IPS-18c (cell line): Measurements from ENCODE around the gene POFUT2.

Source experiments
- H3K4me3 ChIP-seq: 2 replicates; pipeline ENCODE4 v1.7.0; 2013; ENCODE audit warnings: low read depth, mild to moderate bottlenecking, low read length, moderate library complexity; ENCODE audit not compliant: insufficient read depth
- H3K9me3 ChIP-seq: one replicate; pipeline ENCODE4 v1.6.1; 2013; ENCODE audit warnings: mild to moderate bottlenecking, low read length, moderate library complexity; ENCODE audit not compliant: control insufficient read depth, insufficient read depth

Gene POFUT2

GRCh38 chr21:45228656-45229240, 58.9 kb downstream of the POFUT2 start:
- Histone ChIP-seq H3K4me3 (no peak overlapping the region), H3K9me3 (no peaks in the 10 kb centered on the region)

GRCh38 chr21:45228171-45228641, 59.5 kb downstream of the POFUT2 start:
- Histone ChIP-seq H3K4me3 (no peak overlapping the region), H3K9me3 (no peaks in the 10 kb centered on the region)

GRCh38 chr21:45227735-45228134, 60.0 kb downstream of the POFUT2 start:
- H3K4me3 ChIP-seq, result no peak overlapping the region
- H3K9me3 ChIP-seq, result no peaks in the 10 kb centered on the region

- no peaks in the 10 kb centered on the region for H3K9me3 ChIP-seq
- H3K4me3 ChIP-seq, result no peak overlapping the region
These were observed 61.0 kb downstream of the POFUT2 start for GRCh38 chr21:45226540-45227326.

DNA sequence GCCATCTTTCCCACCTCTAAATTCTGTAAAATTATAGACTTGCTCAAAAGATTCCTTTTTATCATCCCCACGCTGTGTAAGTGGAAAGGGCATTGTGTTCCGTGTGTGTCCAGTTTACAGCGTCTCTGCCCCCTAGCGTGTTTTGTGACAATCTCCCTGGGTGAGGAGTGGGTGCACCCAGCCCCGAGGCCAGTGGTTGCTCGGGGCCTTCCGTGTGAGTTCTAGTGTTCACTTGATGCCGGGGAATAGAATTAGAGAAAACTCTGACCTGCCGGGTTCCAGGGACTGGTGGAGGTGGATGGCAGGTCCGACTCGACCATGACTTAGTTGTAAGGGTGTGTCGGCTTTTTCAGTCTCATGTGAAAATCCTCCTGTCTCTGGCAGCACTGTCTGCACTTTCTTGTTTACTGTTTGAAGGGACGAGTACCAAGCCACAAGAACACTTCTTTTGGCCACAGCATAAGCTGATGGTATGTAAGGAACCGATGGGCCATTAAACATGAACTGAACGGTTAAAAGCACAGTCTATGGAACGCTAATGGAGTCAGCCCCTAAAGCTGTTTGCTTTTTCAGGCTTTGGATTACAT, 61.9 kb downstream of the POFUT2 start:
- H3K9me3 ChIP-seq, result no peaks in the 10 kb centered on the region

DNA sequence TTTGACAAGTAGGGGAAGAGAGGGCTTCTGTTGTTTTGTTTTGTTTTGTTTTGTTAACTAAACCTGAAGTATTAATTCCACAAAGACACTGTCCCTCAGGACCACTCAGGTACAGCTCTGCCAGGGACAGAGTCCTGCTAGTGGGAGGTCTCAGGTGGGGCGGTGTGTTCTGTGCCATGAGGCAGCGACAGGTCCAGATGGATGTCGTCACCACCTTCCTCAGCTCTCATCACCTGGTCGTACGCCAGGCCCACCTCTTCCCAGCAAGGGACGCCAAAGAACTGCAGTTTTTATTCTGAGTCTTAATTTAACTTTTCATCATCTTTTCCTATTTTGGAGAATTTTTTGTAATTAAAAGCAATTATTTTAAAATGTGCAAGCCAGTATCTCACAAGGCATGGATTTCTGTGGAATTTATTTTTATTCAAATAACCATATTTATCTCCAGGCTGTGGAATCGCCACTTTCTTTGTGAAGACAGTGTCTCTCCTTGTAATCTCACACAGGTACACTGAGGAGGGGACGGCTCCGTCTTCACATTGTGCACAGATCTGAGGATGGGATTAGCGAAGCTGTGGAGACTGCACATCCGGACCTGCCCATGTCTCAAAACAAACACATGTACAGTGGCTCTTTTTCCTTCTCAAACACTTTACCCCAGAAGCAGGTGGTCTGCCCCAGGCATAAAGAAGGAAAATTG, 62.5 kb downstream of the POFUT2 start:
- no peaks in the 10 kb centered on the region for H3K9me3 ChIP-seq

More for the DNA sequence above, 61.9 kb downstream of the POFUT2 start:
- no peak overlapping the region for H3K4me3 ChIP-seq

GRCh38 chr21:45224189-45224938, 63.3 kb downstream of the POFUT2 start:
- H3K4me3 ChIP-seq, result no peak overlapping the region
- no peaks in the 10 kb centered on the region for H3K9me3 ChIP-seq

More for the DNA sequence above, 62.5 kb downstream of the POFUT2 start:
- no peak overlapping the region for H3K4me3 ChIP-seq

- Histone ChIP-seq H3K9me3 (no peaks in the 10 kb centered on the region), H3K4me3 (no peak overlapping the region)
These were observed 64.2 kb downstream of the POFUT2 start for GRCh38 chr21:45223236-45224185.

DNA sequence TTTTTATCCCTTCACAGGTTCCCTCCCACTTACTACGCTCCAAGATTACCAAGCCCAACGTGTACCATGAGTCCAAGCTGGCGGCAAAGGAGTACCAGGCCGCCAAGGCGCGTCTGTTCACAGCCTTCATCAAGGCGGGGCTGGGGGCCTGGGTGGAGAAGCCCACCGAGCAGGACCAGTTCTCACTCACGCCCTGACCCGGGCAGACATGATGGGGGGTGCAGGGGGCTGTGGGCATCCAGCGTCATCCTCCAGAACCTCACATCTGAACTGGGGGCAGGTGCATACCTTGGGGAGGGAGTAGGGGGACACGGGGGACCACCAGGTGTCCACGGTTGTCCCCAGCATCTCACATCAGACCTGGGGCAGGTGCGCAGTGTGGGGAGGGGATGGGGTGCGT, 65.7 kb downstream of the POFUT2 start:
- Histone ChIP-seq H3K4me3 (no peak overlapping the region), H3K9me3 (no peaks in the 10 kb centered on the region)

- no peak overlapping the region for H3K4me3 ChIP-seq
- no peaks in the 10 kb centered on the region for H3K9me3 ChIP-seq
These were observed 66.8 kb downstream of the POFUT2 start for GRCh38 chr21:45220714-45221490.

DNA sequence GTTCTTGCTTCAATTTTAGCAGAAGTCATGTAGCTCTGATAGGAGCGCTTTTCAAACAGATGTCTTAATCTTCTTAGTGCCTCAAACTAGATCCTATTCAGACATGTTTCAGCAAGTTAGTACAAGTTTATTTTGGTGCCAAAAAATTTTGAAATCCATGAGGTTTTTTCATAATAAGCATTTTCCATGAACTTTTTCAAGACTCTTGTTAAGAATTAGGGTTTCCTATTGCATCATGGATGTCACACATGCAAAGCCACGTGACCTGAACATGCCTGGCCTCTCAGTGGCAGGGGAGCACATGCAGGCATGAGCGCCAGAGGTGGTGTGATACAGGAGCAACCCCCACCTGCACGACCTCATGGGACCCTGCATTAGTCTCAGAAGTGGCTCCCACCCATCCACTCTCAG, 67.6 kb downstream of the POFUT2 start:
- Histone ChIP-seq H3K4me3 (no peak overlapping the region), H3K9me3 (no peaks in the 10 kb centered on the region)

DNA sequence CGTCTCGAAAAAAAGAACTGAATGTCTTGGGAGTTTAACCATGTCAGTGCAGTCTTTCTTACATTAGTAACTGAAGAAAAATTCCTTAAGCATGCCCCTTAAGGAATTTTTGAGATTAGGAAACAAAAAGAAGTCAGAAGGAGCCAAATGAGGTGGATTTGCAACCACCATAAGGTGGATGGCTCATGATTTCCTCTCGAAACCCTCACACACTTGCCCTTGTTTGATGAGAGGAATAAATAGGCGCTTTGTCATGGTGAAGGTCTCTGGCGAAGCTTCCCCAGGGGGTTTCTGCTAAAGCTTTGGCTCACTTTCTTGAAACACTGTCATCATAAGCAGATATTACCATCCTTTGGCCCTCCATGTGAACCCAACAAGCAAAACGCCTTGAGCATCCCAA, 68.2 kb downstream of the POFUT2 start:
- H3K4me3 ChIP-seq, result no peak overlapping the region
- no peaks in the 10 kb centered on the region for H3K9me3 ChIP-seq

DNA sequence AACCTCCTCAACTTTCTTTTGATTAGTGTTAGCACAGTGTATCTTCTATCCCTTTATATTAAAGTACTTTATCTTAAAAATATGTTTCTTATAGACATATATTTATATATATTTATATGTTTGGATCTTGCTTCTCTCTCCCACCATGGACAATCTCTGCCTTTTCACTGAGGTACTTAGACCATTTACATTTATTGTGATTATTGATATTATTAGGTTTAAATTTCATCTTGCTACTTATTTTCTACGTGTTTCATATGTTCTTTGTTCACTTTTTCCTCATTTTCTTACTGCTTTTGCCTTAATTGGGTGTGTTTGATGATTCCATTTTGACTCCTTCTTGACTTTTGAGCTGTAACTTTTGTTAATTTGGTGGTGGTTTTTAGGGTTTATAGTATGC, 70.7 kb downstream of the POFUT2 start:
- Histone ChIP-seq H3K9me3 (no peaks in the 10 kb centered on the region), H3K4me3 (no peak overlapping the region)

DNA sequence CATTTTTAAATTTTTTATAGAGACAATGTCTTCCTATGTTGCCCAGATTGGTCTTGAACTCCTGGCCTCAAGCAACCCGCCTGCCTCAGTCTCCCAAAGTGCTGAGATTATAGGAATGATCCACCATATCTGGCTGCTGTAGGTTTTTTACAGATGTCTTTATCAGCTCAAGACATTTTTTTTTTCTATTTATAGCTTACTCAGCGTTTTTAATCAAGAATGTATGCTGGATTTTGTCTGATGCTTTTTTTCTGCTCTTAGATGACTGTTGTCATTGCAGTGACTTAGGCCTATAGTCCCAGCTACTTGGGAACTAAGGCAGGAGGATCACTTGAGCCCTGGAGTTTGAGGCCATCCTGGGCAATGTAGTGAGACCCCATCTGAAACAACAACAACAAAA, 72.5 kb downstream of the POFUT2 start:
- H3K9me3 ChIP-seq, result no peaks in the 10 kb centered on the region
- H3K4me3 ChIP-seq, result no peak overlapping the region
